H9 (cell line): ENCODE results near the gene FMNL1. TPM values are rescaled to one million over a fixed set of nuclear protein-coding genes. Genes with fewer than 3 reads are reported as not detected.
A peak's percentile ranks its signal among the peaks of the same experiment; 100 is the strongest.

Experiments used
- DNase-seq: peaks from one replicate; pipeline ENCODE4 v3.0.0-alpha.2; 2017
- H2AFZ ChIP-seq: one replicate; pipeline ENCODE4 v1.6.1; 2013; ENCODE audit warnings: mild to moderate bottlenecking, low read length, control low read depth, moderate library complexity
- H2AK5ac ChIP-seq: 2 replicates; pipeline ENCODE4 v1.6.1; 2013; ENCODE audit warnings: low read length, control low read depth, mixed read lengths; ENCODE audit not compliant: insufficient read length
- H2BK120ac ChIP-seq: one replicate; pipeline ENCODE4 v1.6.1; 2013; ENCODE audit warnings: low read depth, mild to moderate bottlenecking, low read length, control low read depth, inconsistent platforms; ENCODE audit not compliant: poor library complexity, severe bottlenecking
- H2BK12ac ChIP-seq: 2 replicates; pipeline ENCODE4 v1.6.1; 2013; ENCODE audit warnings: low read length, control low read depth, mixed read lengths, low read depth; ENCODE audit not compliant: insufficient read length
- H2BK15ac ChIP-seq: 2 replicates; pipeline ENCODE4 v1.6.1; 2013; ENCODE audit warnings: low read depth, low read length, control low read depth
- H2BK20ac ChIP-seq: one replicate; pipeline ENCODE4 v1.6.1; 2013; ENCODE audit warnings: low read depth, mild to moderate bottlenecking, low read length, control low read depth, inconsistent platforms; ENCODE audit not compliant: poor library complexity, severe bottlenecking
- H2BK5ac ChIP-seq: 2 replicates; pipeline ENCODE4 v1.6.1; 2013; ENCODE audit warnings: low read length, control low read depth, mixed read lengths; ENCODE audit not compliant: insufficient read length
- H3K14ac ChIP-seq: 2 replicates; pipeline ENCODE4 v1.6.1; 2013; ENCODE audit warnings: low read length, control low read depth; ENCODE audit not compliant: insufficient read depth
- H3K18ac ChIP-seq: 2 replicates; pipeline ENCODE4 v1.6.1; 2013; ENCODE audit warnings: low read depth, mild to moderate bottlenecking, mixed read lengths, low read length, control low read depth; ENCODE audit not compliant: insufficient read length
- H3K23ac ChIP-seq: 2 replicates; pipeline ENCODE4 v1.6.1; 2013; ENCODE audit warnings: low read length, control low read depth, mixed read lengths, low read depth; ENCODE audit not compliant: insufficient read length
- H3K23me2 ChIP-seq: 2 replicates; pipeline ENCODE4 v1.6.1; 2013; ENCODE audit warnings: low read depth, mild to moderate bottlenecking, mixed read lengths, low read length, control low read depth; ENCODE audit not compliant: insufficient read length, poor library complexity, severe bottlenecking
- H3K27ac ChIP-seq: 2 replicates; pipeline ENCODE4 v1.5.1; 2013; ENCODE audit warnings: low read length, control low read depth, mixed read lengths, low read depth; ENCODE audit not compliant: insufficient read length
- H3K27me3 ChIP-seq: 2 replicates; pipeline ENCODE4 v1.6.1; 2013; ENCODE audit warnings: low read length, control low read depth, inconsistent platforms; ENCODE audit not compliant: insufficient read depth
- H3K4ac ChIP-seq: 2 replicates; pipeline ENCODE4 v1.6.1; 2013; ENCODE audit warnings: low read depth, mild to moderate bottlenecking, control low read depth, inconsistent platforms, low read length, moderate library complexity
- H3K4me1 ChIP-seq: 2 replicates; pipeline ENCODE4 v1.6.1; 2013; ENCODE audit warnings: low read length, control low read depth, inconsistent platforms; ENCODE audit not compliant: insufficient read depth
- H3K4me2 ChIP-seq: 2 replicates; pipeline ENCODE4 v1.6.1; 2013; ENCODE audit warnings: low read length, control low read depth, mixed read lengths; ENCODE audit not compliant: insufficient read length, insufficient read depth
- H3K56ac ChIP-seq: 2 replicates; pipeline ENCODE4 v1.6.1; 2013; ENCODE audit warnings: low read depth, mild to moderate bottlenecking, mixed read lengths, low read length, control low read depth; ENCODE audit not compliant: insufficient read length
- H3K79me1 ChIP-seq: 2 replicates; pipeline ENCODE4 v1.6.1; 2013; ENCODE audit warnings: low read depth, mild to moderate bottlenecking, moderate library complexity, low read length, control low read depth, inconsistent platforms; ENCODE audit not compliant: insufficient read depth, poor library complexity, severe bottlenecking
- H3K79me2 ChIP-seq: 2 replicates; pipeline ENCODE4 v1.6.1; 2013; ENCODE audit warnings: low read length, control low read depth, inconsistent platforms; ENCODE audit not compliant: insufficient read depth
- H3K9ac ChIP-seq: 2 replicates; pipeline ENCODE4 v1.6.1; 2013; ENCODE audit warnings: low read length, control low read depth, mixed read lengths; ENCODE audit not compliant: insufficient read length; ENCODE audit errors: extremely low read depth
- H3K9me3 ChIP-seq: one replicate; pipeline ENCODE4 v1.6.1; 2013; ENCODE audit warnings: low read depth, low read length, inconsistent platforms; ENCODE audit not compliant: control insufficient read depth
- H3T11ph ChIP-seq: one replicate; pipeline ENCODE4 v1.6.1; 2013; ENCODE audit warnings: mild to moderate bottlenecking, low read length, control low read depth, inconsistent platforms
- H4K20me1 ChIP-seq: one replicate; pipeline ENCODE4 v1.6.1; 2013; ENCODE audit not compliant: control insufficient read depth, insufficient read length, insufficient read depth
- H4K5ac ChIP-seq: 2 replicates; pipeline ENCODE4 v1.6.1; 2013; ENCODE audit warnings: low read depth, mild to moderate bottlenecking, mixed read lengths, low read length, control low read depth; ENCODE audit not compliant: insufficient read length
- H4K8ac ChIP-seq: replicated peaks from 2 replicates; pipeline ENCODE4 v1.6.1; 2013; ENCODE audit warnings: low read length, control low read depth, mixed read lengths, low read depth; ENCODE audit not compliant: insufficient read length
- H4K91ac ChIP-seq: 2 replicates; pipeline ENCODE4 v1.6.1; 2013; ENCODE audit warnings: low read depth, mild to moderate bottlenecking, moderate library complexity, mixed read lengths, low read length, control low read depth; ENCODE audit not compliant: insufficient read length
- H3K27ac Mint-ChIP-seq, 3 experiments: 2 replicates in 2 of 3; 3 replicates in 1 of 3; pipeline ENCODE4 v1.8.0; 2020 to 2021; ENCODE audit warnings: mixed read lengths in 3 of 3, mild to moderate bottlenecking in 1 of 3, moderate library complexity in 1 of 3
- H3K27me3 Mint-ChIP-seq: 2 replicates; pipeline ENCODE4 v1.8.0; 2021; ENCODE audit warnings: low read depth, mild to moderate bottlenecking, moderate library complexity, mixed read lengths
- H3K36me3 Mint-ChIP-seq, 3 experiments: 2 replicates in 2 of 3; 3 replicates in 1 of 3; pipeline ENCODE4 v1.8.0; 2020 to 2021; ENCODE audit warnings: low read depth in 3 of 3, mixed read lengths in 3 of 3; ENCODE audit not compliant: insufficient read depth in 1 of 3
- H3K4me1 Mint-ChIP-seq, 2 experiments: 2 replicates each; pipeline ENCODE4 v1.8.0; 2020; ENCODE audit warnings: mixed read lengths in 2 of 2
- H3K4me3 Mint-ChIP-seq, 2 experiments: 2 replicates in 1 of 2; 3 replicates in 1 of 2; pipeline ENCODE4 v1.8.0; 2020 to 2021; ENCODE audit warnings: mild to moderate bottlenecking in 2 of 2, mixed read lengths in 2 of 2, moderate library complexity in 1 of 2
- H3K9me3 Mint-ChIP-seq, 2 experiments: 2 replicates in 1 of 2; 3 replicates in 1 of 2; pipeline ENCODE4 v1.8.0; 2020; ENCODE audit warnings: mild to moderate bottlenecking in 2 of 2, mixed read lengths in 2 of 2, moderate library complexity in 1 of 2
- CTCF ChIP-seq: fragments of 200-600 bp; sonication (generic); conservative IDR thresholded peaks from 3 replicates; pipeline ENCODE4 v1.8.0; 2021; ENCODE audit warnings: antibody characterized with exemption, mild to moderate bottlenecking
- WGBS: extraction: QIAGEN DNeasy Blood & Tissue Kit; methylation state at CpG from one replicate; pipeline ENCODE4 v1.1.7; 2013; ENCODE audit warnings: missing lambda C conversion rate, low lambda C conversion rate, mixed read lengths; ENCODE audit not compliant: insufficient read length; ENCODE audit errors: extremely low coverage; 5-methylcytosine and 5-hydroxymethylcytosine counted together
- total RNA-seq: library from RNA; stranded (reverse); gene quantifications from 2 replicates; pipeline ENCODE4 v1.2.1, GENCODE V29; 2021

The FMNL1 gene
- total RNA-seq, 1 experiment from 2014 or later, result 6.9 TPM

- no peak overlapping the region for H2BK5ac ChIP-seq
- Mint-ChIP-seq H3K4me1 (0 out of 4 replicates have a peak, but pooled peaks cover 0 to 3% of the 10 kb centered on the region in 2 experiments), H3K4me3 (no peak overlapping the region), H3K36me3 (peaks cover 9 to 63% (median 52%) of the 10 kb centered on the region in 3 experiments; a peak in 6 of 7 replicates), H3K27ac (peak overlapping the region; percentile 27 to 81 (median 70); a peak in 4 of 7 replicates), H3K27me3 (no peaks in the 10 kb centered on the region), H3K9me3 (no peaks in the 10 kb centered on the region)
- peak; percentile 60 for DNase-seq
- H4K91ac ChIP-seq, result no peak overlapping the region
- peak; percentile 56 for TF ChIP-seq CTCF
- no peaks in the 10 kb centered on the region for H3K27me3 ChIP-seq
- H3K56ac ChIP-seq, result no peak overlapping the region
- no CpG with 5 or more reads among the region's 21 CpGs for WGBS
- H3K4me2 ChIP-seq, result no peak overlapping the region
- no peak overlapping the region for H4K5ac ChIP-seq
- no peak overlapping the region for H2BK15ac ChIP-seq
- no peak overlapping the region for H3K14ac ChIP-seq
- H2BK120ac ChIP-seq, result no peak overlapping the region
- no peaks in the 10 kb centered on the region for H3K9me3 ChIP-seq
- no peak overlapping the region for H2BK12ac ChIP-seq
- no peaks in the 10 kb centered on the region for H3K4me1 ChIP-seq
- H3K79me2 ChIP-seq, result no peaks in the 10 kb centered on the region
- H2AK5ac ChIP-seq, result no peak overlapping the region
- no peak overlapping the region for H3K23ac ChIP-seq
- no peak overlapping the region for H3K4ac ChIP-seq
- no peak overlapping the region for H2BK20ac ChIP-seq
- H3K79me1 ChIP-seq, result no peaks in the 10 kb centered on the region
- H3K9ac ChIP-seq, result no peak overlapping the region
- no peak overlapping the region for H3T11ph ChIP-seq
- no peaks in the 10 kb centered on the region for H3K23me2 ChIP-seq
- H3K27ac ChIP-seq, result no peak overlapping the region
- H3K18ac ChIP-seq, result no peak overlapping the region
- H2AFZ ChIP-seq, result no peak overlapping the region
- H4K20me1 ChIP-seq, result no peaks in the 10 kb centered on the region
- H4K8ac ChIP-seq, result no peak overlapping the region
These were observed 62.8 kb downstream of the FMNL1 start for GRCh38 chr17:45284176-45285140.
